Colonic mucosa (tissue), 4 donors: ENCODE data around the gene TNFRSF18. TPM values are rescaled to one million over a fixed set of nuclear protein-coding genes. Genes with fewer than 3 reads are reported as not detected.
A peak's percentile ranks its signal among the peaks of the same experiment; 100 is the strongest.

Experiments
- DNase-seq: peaks from one replicate; pipeline ENCODE4 v3.0.0-alpha.2; 2020
- H3K27ac ChIP-seq: fragments of 200-600 bp; one replicate; pipeline ENCODE4 v1.8.0; 2021
- H3K27me3 ChIP-seq: fragments of 200-600 bp; one replicate; pipeline ENCODE4 v1.8.0; 2021
- H3K36me3 ChIP-seq: fragments of 200-600 bp; one replicate; pipeline ENCODE4 v1.8.0; 2021
- H3K4me1 ChIP-seq: fragments of 200-600 bp; one replicate; pipeline ENCODE4 v1.8.0; 2021; ENCODE audit warnings: mild to moderate bottlenecking
- H3K4me3 ChIP-seq: fragments of 200-600 bp; one replicate; pipeline ENCODE4 v1.8.0; 2021
- H3K9ac ChIP-seq, 2 donors: one replicate each; pipeline ENCODE4 v1.7.0; 2013; ENCODE audit warnings: control low read depth in 2 of 2, low read depth in 2 of 2, low read length in 2 of 2
- H3K9me3 ChIP-seq: fragments of 200-600 bp; one replicate; pipeline ENCODE4 v1.8.0; 2021
- CTCF ChIP-seq: fragments of 200-600 bp; IDR thresholded peaks from one replicate; pipeline ENCODE4 v1.8.0; 2022; ENCODE audit warnings: antibody characterized with exemption, mild to moderate bottlenecking
- intact Hi-C: fragments of 100-400 bp; cut with DNase I; formaldehyde crosslinking; loops from one replicate; pipeline ENCODE4 v1.14.1; 2022
- microRNA-seq: library from miRNA; unstranded; fragments of <30 nt; microRNA quantifications from one replicate; pipeline ENCODE4, GENCODE V29; 2019
- total RNA-seq, 2 donors: library from RNA; stranded (reverse); fragmentation: NEBNext Ultra II Directional in 1 of 2; extraction: Animal tissue kit (Norgen Biotek cat#: 25700) in 1 of 2; gene quantifications; one replicate each; pipeline ENCODE4 v1.2.1, GENCODE V29; 2021
- donor health status: healthy.
- donor health status: DM: no; HTN: no; CAD: no.
- donor health status: DM: no; HTN: no; CAD: no.

TNFRSF18 gene
- total RNA-seq, 2 donors from 2014 or later = 0.61 to 1.7 TPM

DNA sequence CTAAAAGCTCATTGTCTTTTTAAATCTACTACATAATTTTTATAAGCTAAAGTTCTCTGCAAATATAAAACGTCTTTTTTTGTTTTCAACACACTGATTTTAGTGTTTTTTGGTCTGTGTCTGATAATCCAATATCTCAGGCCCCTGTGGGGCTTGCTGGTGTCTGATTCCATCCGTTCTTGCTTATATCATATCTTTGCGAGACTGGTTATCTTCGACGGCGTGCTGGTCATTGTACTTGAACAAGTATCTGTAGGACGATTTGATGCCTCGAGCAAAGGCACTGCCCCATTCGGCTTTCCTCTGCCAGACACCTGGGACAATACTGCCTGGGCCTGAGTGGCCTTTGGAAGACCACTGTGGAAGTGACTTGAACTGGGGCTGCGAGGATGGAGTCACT is 51.1 kb downstream of the TNFRSF18 start:
- Histone ChIP-seq H3K9ac (no peak overlapping the region), H3K36me3 (no peaks in the 10 kb centered on the region), H3K27ac (no peak overlapping the region), H3K4me3 (no peak overlapping the region), H3K9me3 (no peaks in the 10 kb centered on the region), H3K4me1 (peaks cover 9% of the 10 kb centered on the region), H3K27me3 (no peaks in the 10 kb centered on the region)
- TF ChIP-seq CTCF = no peak
- intact Hi-C loops = no loop called here
- DNase-seq = no peak

- Histone ChIP-seq H3K4me3 (no peak overlapping the region), H3K9me3 (no peaks in the 10 kb centered on the region), H3K36me3 (no peaks in the 10 kb centered on the region), H3K27ac (no peak overlapping the region), H3K9ac (no peak overlapping the region), H3K4me1 (peaks cover 10% of the 10 kb centered on the region), H3K27me3 (no peaks in the 10 kb centered on the region)
- TF ChIP-seq CTCF = no peak
- DNase-seq = no peak
- intact Hi-C loops = no loop called here
These were observed 52.5 kb downstream of the TNFRSF18 start for GRCh38 chr1:1153874-1154273.

Small RNA genes within 50 kb of the gene (microRNA-seq; reads per million reads assigned to microRNA genes)
- gene MIR200A = 2,013 reads per million, percentile 85 among the genes with 10 or more reads in this experiment
- 46,399 reads per million, percentile 97 among the genes with 10 or more reads in this experiment for gene MIR200B
- gene MIR429 = 3,192 reads per million, percentile 87 among the genes with 10 or more reads in this experiment

Other genes starting within 250 kb of the TNFRSF18 start
- 100 to 1,000 TPM in 1 of 2 donors, 10 to 100 TPM in 1; 46.9 to 127 TPM for gene NOC2L, start 247.3 kb downstream of the TNFRSF18 start, total RNA-seq
- 10 to 100 TPM in 1 of 2 donors, 1 to 10 TPM in 1; 9.9 to 16.7 TPM for gene KLHL17, start 246.0 kb downstream of the TNFRSF18 start, total RNA-seq
- gene PLEKHN1, start 240.1 kb downstream of the TNFRSF18 start, total RNA-seq = under 1 TPM; 0.61 to 0.64 TPM
- not detected for gene PERM1, start 224.5 kb downstream of the TNFRSF18 start, total RNA-seq
- 10 to 100 TPM; 30.5 to 47.3 TPM for gene HES4, start 206.5 kb downstream of the TNFRSF18 start, total RNA-seq
- gene ISG15, start 193.1 kb downstream of the TNFRSF18 start, total RNA-seq = 10 to 100 TPM; 21.9 to 25.2 TPM
- 100 to 1,000 TPM in 1 of 2 donors, 10 to 100 TPM in 1; 68.1 to 106 TPM for gene AGRN, start 186.5 kb downstream of the TNFRSF18 start, total RNA-seq
- gene RNF223, start 132.3 kb downstream of the TNFRSF18 start, total RNA-seq = 1 to 10 TPM; 5.1 to 5.7 TPM
- 10 to 100 TPM; 18.9 to 36.0 TPM for gene C1orf159, start 90.5 kb downstream of the TNFRSF18 start, total RNA-seq
- gene TTLL10, start 32.7 kb downstream of the TNFRSF18 start, total RNA-seq = 1 to 10 TPM in 1 of 2 donors, under 1 TPM in 1; 0.64 to 2.3 TPM
- 1 to 10 TPM; 1.2 to 2.3 TPM for gene TNFRSF4, start 7.6 kb upstream of the TNFRSF18 start, total RNA-seq
- gene SDF4, start 25.4 kb upstream of the TNFRSF18 start, total RNA-seq = 100 to 1,000 TPM; 202 to 325 TPM
- 10 to 100 TPM in 1 of 2 donors, 1 to 10 TPM in 1; 8.0 to 12.0 TPM for gene B3GALT6, start 25.6 kb upstream of the TNFRSF18 start, total RNA-seq
- 10 to 100 TPM; 21.3 to 34.2 TPM for gene C1QTNF12, start 40.1 kb upstream of the TNFRSF18 start, total RNA-seq
- 10 to 100 TPM; 43.1 to 83.3 TPM for gene UBE2J2, start 67.3 kb upstream of the TNFRSF18 start, total RNA-seq
- 1 to 10 TPM; 1.1 to 2.2 TPM for gene SCNN1D, start 73.8 kb upstream of the TNFRSF18 start, total RNA-seq
- 10 to 100 TPM; 34.1 to 68.1 TPM for gene ACAP3, start 101.3 kb upstream of the TNFRSF18 start, total RNA-seq
- 10 to 100 TPM; 14.3 to 35.8 TPM for gene PUSL1, start 102.0 kb upstream of the TNFRSF18 start, total RNA-seq
- gene INTS11, start 118.1 kb upstream of the TNFRSF18 start, total RNA-seq = 100 to 1,000 TPM in 1 of 2 donors, 10 to 100 TPM in 1; 70.6 to 126 TPM
- gene CPTP, start 118.2 kb upstream of the TNFRSF18 start, total RNA-seq = 10 to 100 TPM; 45.4 to 60.2 TPM
- under 1 TPM; 0.24 to 0.57 TPM for gene TAS1R3, start 124.7 kb upstream of the TNFRSF18 start, total RNA-seq
- 10 to 100 TPM; 49.9 to 71.3 TPM for gene DVL1, start 142.8 kb upstream of the TNFRSF18 start, total RNA-seq
- gene MXRA8, start 152.0 kb upstream of the TNFRSF18 start, total RNA-seq = 10 to 100 TPM in 1 of 2 donors, 1 to 10 TPM in 1; 5.9 to 14.0 TPM
- gene AURKAIP1, start 168.6 kb upstream of the TNFRSF18 start, total RNA-seq = 100 to 1,000 TPM; 179 to 332 TPM
- gene CCNL2, start 192.7 kb upstream of the TNFRSF18 start, total RNA-seq = 100 to 1,000 TPM in 1 of 2 donors, 10 to 100 TPM in 1; 92.3 to 104 TPM
- 100 to 1,000 TPM in 1 of 2 donors, 10 to 100 TPM in 1; 88.1 to 143 TPM for gene MRPL20, start 200.7 kb upstream of the TNFRSF18 start, total RNA-seq
- gene ANKRD65, start 214.7 kb upstream of the TNFRSF18 start, total RNA-seq = 1 to 10 TPM in 1 of 2 donors, under 1 TPM in 1; 0.57 to 2.0 TPM
- gene VWA1, start 229.1 kb upstream of the TNFRSF18 start, total RNA-seq = 10 to 100 TPM; 43.5 to 74.0 TPM
- gene ATAD3C, start 243.1 kb upstream of the TNFRSF18 start, total RNA-seq = under 1 TPM; 0.16 to 0.64 TPM